Measurements from ENCODE around the gene GPSM1.
"Not testable (repeated sequence)": the region's sequence is repeated elsewhere in the genome, so short reads cannot be mapped to it uniquely, and the experiment has no call there.

Gene GPSM1

DNA sequence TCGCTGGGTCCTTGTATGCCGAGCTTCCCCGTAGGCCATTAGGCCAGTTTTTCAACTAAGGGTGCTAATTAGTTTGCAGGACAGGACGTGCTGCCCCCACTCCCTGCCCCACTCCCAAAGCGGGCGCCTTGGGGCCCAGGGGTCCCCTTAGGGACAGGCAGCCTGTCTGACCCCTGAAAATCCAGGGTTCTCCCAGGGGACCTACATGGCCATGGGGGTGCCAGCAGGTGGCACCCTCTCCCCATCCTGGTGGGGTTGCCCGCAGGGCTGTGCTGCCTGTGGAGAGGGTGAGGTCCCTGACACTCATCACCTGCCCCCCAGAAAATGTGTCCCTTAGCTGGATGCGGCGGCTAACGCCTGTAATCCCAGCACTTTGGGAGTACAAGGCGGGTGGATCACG, 14.9 kb upstream of the GPSM1 start:
- no peak overlapping the region for H3K4me3 ChIP-seq (ENCODE audit: low read length)
- no peak for TF ChIP-seq ZNF274 (IDR thresholded peaks at IDR 0.05; ENCODE audit: low read depth, low read length)

DNA sequence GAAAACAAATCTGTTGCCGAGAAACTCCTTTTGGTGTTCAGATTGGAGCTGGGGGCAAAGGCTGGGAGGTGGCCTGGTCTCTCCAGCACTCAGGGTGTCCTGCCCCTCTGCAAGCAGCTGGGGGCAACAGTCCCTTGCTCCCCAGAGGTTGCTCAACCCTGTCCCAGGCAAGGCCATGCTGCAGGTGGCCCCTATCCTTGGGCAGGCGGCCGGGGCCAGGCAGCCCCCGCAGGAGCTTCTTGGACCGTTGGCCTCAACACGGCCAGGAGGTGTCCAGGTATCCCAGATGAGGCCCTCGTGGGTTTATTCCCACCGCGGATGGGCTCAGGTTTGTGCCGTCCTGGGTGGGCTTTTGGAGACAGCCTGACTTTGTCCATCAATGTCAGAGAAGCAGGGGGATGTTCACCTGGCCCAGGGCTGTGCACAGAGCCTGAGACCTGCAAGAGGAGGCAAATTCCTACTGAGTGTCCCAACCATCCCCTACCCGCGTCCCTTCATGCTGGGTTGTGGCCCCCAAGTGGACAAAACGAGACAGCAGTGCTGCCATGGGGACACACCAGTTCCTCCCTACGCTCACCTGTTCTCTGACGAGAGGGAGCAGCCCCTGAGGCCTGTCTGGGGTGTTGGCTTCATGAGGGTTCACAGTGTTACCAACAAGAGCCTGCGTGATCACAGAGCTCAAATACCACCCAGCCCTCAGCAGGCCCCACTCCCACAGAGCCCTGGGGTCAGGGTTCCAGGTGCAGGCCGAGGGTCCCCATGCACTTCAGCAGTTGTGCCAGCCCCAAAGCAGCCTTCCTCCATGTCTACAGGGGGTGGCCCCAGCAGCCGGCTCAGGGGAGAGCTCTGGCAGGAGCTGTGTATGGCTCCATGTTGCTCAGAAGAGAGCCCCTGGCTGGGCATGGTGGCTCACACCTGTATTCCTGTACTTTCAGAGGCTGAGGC, 14.0 kb upstream of the GPSM1 start:
- TF ChIP-seq ZNF274 (IDR thresholded peaks at IDR 0.05; ENCODE audit: low read depth, low read length) = no peak
- no peak overlapping the region for H3K4me3 ChIP-seq (ENCODE audit: low read length)

DNA sequence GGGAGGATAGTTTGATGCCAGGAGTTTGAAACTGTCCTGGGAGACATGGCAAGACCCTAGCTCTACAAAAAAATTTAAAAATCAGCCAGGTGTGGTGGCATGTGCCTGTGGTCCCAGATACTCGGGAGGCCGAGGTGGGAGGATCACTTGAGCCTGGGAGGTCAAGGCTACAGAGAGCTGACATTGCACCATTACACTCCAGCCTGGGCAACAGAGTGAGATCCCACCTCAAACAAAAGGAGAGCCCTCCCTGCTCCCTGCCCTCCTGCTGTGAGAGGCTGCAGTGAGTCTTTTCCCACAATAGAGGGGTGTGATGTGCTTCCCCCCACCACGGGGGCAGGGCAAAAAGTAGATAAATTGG, 13.3 kb upstream of the GPSM1 start:
- TF ChIP-seq ZNF274 (IDR thresholded peaks at IDR 0.05; ENCODE audit: low read depth, low read length) = no peak
- H3K4me3 ChIP-seq (ENCODE audit: low read length) = no peak overlapping the region

DNA sequence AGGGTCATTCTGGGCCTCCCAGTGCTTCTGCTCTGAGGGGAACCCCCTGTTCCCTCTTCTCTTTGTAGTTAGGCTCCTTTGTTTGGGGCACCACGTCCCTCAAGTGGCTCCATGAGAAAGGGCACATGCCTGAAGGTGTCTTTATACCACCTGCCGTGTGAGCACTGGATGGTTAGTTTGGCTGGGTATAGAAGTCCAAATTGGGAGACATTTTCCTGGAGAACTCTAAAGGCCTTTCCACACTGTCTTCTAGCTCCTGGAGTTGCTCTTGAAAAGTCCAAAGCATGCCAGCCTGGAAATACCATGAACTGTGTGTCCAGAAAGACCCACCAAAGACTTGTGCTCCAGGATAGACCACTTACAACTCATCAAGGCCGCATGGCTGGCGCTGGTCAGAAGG, 12.4 kb upstream of the GPSM1 start:
- TF ChIP-seq ZNF274 (IDR thresholded peaks at IDR 0.05; ENCODE audit: low read depth, low read length) = no peak
- no peak overlapping the region for H3K4me3 ChIP-seq (ENCODE audit: low read length)

DNA sequence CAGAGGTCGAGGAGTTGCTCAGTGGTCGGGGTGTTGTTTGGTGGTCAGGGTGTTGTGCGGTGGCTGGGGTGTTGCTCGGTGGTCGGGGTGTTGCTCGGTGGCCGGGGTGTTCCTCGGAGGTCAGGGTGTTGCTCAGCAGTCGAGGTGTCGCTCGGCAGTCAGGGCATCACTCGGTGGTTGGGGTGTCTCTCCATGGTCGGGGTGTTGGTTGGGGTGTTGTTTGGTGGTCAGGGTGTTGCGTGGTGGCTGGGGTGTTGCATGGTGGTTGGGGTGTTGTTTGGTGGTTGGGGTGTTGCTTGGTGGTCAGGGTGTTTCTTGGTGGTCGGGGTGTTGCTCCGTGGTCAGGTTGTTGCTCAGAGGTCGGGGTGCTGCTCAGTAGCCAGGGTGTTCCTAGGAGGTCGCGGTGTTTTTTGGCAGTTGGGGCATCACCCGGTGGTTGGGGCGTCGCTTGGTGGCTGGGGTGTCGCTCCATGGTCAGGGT, 11.0 kb upstream of the GPSM1 start:
- TF ChIP-seq ZNF274 (IDR thresholded peaks at IDR 0.05; ENCODE audit: low read depth, low read length) = no peak
- H3K4me3 ChIP-seq (ENCODE audit: low read length) = no peak overlapping the region

DNA sequence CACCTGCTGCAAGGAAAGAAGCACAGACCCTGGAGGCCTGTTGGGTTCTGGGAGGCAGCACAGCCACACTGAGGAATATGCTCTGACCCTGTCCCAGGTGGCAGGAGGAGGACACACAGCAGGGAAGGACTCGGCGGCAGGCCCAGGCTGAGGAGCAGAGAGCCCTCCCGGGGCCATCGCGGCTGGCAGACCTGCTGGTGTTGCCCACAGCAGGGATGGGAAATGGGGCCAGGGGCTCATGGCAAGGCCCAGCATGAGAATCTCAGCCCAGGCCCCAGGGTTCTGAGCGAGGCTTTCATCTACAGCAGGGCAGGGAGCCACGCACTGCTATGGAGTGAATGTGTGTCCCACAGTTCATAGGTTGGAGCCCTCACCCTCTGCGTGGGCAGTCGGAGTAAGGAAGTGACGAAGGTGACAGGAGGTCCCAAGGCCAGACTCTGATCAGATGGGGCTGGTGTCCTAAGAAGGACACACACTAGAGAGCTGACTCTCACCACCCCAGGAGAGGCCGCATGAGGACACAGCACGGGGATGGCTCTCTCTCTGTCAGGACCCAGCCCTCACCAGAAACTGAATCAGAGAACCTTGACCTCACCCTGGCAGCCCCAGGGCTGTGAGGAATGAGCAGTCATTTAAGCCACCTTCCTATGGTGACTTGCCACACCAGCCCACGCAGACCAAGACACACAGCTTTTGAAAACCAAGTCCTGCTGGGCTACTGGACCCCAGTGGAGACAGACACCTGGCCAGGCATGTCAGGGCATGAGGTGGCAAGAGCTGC, 10.3 kb upstream of the GPSM1 start:
- TF ChIP-seq ZNF274 (IDR thresholded peaks at IDR 0.05; ENCODE audit: low read depth, low read length) = no peak
- H3K4me3 ChIP-seq (ENCODE audit: low read length) = no peak overlapping the region

DNA sequence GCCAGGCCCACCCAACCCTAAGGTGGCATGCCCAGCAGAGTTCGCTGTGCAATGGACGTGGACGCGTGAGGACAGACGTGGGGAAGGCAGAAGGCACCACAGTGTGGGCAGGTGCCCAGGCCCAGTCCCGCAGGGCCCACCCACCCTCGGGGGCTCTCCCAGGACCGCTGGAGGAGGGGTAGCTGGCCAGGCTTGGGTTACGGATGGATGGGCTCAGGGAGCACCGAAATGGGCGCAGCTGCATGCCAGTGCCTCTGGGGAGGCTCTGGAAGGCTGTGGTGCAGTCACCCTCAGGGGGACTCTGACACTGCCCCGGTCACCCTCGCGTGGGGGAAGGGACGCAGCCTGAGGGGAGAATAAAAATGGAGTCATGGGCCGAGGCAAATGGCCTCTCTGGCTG, 9.6 kb upstream of the GPSM1 start:
- no peak overlapping the region for H3K4me3 ChIP-seq (ENCODE audit: low read length)
- TF ChIP-seq ZNF274 (IDR thresholded peaks at IDR 0.05; ENCODE audit: low read depth, low read length) = no peak

DNA sequence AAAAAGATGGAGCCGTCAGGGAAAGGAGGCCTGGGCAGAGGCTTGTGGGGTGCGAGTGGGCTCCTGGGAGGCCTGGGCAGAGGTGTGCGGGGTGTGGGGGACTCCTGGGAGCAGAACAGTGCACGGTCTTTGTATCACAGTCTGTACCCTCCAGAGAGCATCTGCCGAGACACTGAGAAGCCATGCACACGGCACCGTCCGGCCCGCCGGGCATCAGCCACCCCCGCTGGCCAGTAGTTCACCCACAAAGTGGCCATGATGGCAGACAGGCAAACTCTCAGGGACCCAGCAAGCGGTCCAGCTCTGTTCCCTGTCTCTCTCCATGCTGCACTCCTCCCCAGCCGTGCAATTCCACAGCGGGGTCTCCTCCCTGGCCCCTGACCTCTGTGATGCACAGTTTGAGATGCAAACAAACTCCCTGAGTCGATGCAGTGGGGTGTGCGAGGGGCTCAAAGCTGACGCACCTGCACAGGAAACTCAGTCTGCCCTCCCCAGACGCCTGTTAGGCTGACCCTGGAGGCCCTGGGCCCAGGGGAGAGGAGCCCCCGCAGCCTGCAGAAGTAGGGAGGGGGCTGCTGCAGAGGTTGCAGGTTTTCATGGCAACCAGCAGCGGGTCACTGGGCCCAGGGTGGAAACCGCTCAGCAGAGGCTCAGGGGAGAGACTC, 9.1 kb upstream of the GPSM1 start:
- TF ChIP-seq ZNF274 (IDR thresholded peaks at IDR 0.05; ENCODE audit: low read depth, low read length) = no peak
- no peak overlapping the region for H3K4me3 ChIP-seq (ENCODE audit: low read length)

DNA sequence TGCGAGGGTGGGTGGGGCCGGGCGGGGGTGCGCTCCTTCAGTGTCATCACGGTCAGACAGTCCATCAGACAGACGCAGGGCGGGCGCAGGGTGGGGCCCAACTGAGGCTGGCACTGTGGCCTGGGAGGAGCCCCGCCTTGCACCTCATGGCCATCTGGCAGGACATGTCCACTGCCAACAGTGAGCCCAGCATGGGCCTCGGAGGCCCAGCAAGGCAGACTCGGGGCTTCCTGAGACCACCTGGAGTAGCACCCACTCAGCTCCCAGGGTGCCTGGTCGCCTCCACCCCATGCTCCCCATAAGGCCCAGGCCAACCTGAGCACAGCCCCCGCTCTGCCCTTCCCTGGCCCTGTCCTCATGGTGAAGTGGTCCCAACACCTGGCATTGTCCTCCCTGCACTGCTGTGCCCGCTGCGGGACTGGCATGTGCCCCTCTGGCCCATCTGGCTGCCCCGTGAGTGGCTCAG, 8.5 kb upstream of the GPSM1 start:
- H3K4me3 ChIP-seq (ENCODE audit: low read length) = no peak overlapping the region
- no peak for TF ChIP-seq ZNF274 (IDR thresholded peaks at IDR 0.05; ENCODE audit: low read depth, low read length)

DNA sequence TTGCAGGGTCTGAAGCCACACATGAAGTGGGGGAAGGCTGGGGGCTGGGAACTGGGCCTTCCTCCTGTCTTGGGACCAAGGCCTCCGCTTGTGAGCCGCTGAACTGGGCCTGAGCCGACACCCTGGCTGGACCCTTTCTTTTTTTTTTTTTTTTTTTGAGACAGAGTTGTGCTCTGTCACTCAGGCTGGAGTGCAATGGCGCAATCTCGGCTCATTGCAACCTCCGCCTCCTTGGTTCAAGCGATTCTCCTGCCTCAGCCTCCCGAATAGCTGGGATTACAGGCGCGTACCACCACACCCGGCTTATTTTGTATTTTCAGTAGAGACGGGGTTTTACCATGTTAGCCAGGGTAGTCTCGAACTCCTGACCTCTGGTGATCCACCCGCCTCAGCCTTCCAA, 8.1 kb upstream of the GPSM1 start:
- H3K4me3 ChIP-seq (ENCODE audit: low read length) = not testable (repeated sequence)

DNA sequence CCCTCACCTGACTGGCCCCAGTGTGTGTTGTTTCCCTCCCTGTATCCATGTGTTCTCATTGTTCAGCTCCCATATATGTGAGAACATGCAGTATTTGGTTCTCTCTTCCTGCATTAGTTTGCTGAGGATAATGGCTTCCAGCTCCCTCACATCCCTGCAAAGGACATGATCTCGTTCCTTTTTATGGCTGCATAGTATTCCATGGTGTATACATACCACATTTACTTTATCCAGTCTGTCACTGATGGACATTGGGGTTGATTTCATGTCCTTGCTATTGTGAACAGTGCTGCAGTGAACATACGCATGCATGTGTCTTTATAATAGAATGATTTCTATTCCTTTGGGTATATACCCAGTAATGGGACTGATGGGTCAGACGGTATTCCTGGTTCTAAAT, 7.4 kb upstream of the GPSM1 start:
- H3K4me3 ChIP-seq (ENCODE audit: low read length) = not testable (repeated sequence)

DNA sequence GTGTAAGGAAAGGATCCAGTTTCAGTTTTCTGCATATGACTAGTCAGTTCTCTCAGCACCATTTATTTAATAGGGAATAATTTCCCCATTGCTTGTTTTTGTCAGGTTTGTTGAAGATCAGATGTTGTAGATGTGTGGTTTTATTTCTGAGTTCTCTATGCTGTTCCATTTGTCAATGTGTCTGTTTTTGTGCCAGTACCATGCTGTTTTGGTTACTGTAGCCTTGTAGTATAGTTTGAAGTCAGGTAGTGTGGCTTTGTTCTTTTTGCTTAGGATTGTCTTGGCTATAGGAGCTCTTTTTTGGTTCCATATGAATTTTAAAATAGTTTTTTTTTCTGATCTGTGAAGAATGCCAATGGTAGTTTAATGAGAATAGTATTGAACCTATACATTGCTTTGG, 6.4 kb upstream of the GPSM1 start:
- not testable (repeated sequence) for H3K4me3 ChIP-seq (ENCODE audit: low read length)

DNA sequence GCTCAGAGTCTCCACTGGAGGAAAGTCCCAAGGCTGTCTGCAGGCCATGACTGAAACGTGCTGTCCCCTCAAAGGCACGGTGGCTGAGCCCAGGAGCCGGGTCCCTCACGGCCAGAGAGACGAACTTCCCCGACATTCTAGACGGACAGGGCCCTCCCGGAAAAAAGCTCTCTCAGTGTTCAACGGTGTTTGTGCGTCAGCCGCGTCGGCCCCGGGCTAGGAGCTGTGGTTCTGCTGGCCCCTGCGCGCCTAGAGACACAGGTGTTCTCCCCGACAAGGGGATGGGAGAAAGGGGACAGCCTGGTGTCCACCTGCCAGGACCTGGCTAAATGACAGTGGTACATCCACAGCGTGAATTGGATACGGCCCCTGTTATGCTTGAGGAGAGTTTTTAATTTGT, 5.8 kb upstream of the GPSM1 start:
- TF ChIP-seq ZNF274 (IDR thresholded peaks at IDR 0.05; ENCODE audit: low read depth, low read length) = no peak
- H3K4me3 ChIP-seq (ENCODE audit: low read length) = no peak overlapping the region

DNA sequence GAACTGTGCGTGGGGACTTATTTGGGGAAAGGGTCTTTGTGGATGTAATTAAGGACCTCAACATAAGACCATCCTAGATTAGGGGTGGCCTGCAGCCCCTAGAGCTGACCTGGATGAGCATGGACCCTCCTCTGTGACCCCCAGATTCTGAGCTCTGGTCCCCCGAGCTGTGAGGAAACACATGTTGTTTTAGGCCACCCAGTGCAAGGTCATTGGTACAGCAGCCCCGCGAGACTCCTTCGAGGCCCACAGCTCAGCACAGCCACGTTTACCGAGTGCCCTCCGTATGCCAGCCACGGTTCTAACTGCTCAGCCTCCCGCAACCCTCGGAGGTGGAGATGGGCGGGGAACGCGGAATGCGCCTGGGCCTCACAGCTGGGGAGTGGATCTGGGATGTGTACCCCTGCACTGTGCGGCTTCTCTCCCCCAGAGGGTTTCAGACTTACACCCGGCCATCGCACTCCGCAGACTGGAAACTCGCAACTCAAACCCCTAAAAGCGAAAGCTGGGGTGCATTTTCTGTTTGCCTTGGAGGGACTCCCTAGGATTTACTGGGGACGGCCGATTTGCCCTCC, 4.5 kb upstream of the GPSM1 start:
- no peak overlapping the region for H3K4me3 ChIP-seq (ENCODE audit: low read length)
- TF ChIP-seq ZNF274 (IDR thresholded peaks at IDR 0.05; ENCODE audit: low read depth, low read length) = no peak

Data from GM08714 (cell line).